Testis (tissue), 2 donors: ENCODE results near the gene MSMB.
"Not testable (repeated sequence)": the region's sequence is repeated elsewhere in the genome, so short reads cannot be mapped to it uniquely, and the experiment has no call there.

ENCODE experiments used
- CTCF ChIP-seq, 3 experiments: fragments of 450-650 bp in 2 of 3; fragments of 200-600 bp in 1 of 3; sonication (generic) in 1 of 3; IDR thresholded peaks; one replicate each; pipeline ENCODE4 v1.5.1; 2016 to 2019; ENCODE audit warnings: antibody characterized with exemption in 3 of 3, mild to moderate bottlenecking in 2 of 3, moderate library complexity in 1 of 3
- POLR2A ChIP-seq: fragments of 450-650 bp; IDR thresholded peaks from one replicate; pipeline ENCODE4 v1.6.1; 2017; ENCODE audit warnings: antibody characterized with exemption, mild to moderate bottlenecking, moderate library complexity

GRCh38 chr10:45985590-45985989 lies 60.5 kb downstream of the MSMB start:
- not testable (repeated sequence) for TF ChIP-seq CTCF (IDR thresholded peaks at IDR 0.05); POLR2A
